HG03175 (cell line): ENCODE data around the gene UGT3A1.
"Not testable (repeated sequence)": the region's sequence is repeated elsewhere in the genome, so short reads cannot be mapped to it uniquely, and the experiment has no call there.

ENCODE experiments used
- ATAC-seq: cut with Tn5 transposase; IDR thresholded peaks from one replicate; pipeline ENCODE4 v1.9.1; 2021; ENCODE audit warnings: mild to moderate bottlenecking, moderate library complexity; ENCODE audit not compliant: unreplicated experiment

Gene UGT3A1, protein sequence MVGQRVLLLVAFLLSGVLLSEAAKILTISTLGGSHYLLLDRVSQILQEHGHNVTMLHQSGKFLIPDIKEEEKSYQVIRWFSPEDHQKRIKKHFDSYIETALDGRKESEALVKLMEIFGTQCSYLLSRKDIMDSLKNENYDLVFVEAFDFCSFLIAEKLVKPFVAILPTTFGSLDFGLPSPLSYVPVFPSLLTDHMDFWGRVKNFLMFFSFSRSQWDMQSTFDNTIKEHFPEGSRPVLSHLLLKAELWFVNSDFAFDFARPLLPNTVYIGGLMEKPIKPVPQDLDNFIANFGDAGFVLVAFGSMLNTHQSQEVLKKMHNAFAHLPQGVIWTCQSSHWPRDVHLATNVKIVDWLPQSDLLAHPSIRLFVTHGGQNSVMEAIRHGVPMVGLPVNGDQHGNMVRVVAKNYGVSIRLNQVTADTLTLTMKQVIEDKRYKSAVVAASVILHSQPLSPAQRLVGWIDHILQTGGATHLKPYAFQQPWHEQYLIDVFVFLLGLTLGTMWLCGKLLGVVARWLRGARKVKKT

DNA sequence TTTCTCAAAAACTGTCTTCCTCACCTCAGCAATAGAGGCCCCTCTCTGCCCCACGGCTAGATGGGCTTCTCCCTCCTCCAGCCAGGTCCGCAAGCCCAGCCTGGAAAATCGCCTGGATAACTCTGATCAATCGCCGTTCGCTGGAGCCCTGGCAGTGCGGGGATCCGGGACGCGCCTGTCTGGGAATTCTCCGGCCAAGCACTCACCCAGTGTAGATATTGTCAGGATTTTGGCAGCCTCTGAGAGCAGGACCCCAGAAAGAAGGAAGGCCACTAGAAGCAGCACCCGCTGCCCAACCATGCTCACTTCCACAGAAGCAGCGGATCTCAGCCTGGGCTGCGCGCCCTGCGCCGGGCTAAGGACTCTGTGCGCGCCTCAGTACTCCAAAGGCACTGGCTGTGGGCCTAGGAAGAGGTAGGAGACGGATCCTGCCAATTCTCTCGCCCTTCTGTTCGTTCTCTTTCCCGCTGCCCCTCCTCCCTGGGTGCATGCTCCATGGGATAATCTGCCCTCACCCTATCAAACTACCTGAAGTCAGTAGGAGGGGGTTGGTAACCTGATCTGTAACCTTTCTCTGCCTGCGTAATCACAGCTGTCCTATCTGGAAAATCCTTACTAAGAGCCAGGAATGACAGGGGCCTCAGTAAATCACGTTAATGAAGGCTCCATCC is at the start of gene UGT3A1:
TSS of gene UGT3A1 (minus strand) at position 450 of the 671 bp plus-strand sequence. CDS start at position 300, 150 bp downstream.
- ATAC-seq = no peak

DNA sequence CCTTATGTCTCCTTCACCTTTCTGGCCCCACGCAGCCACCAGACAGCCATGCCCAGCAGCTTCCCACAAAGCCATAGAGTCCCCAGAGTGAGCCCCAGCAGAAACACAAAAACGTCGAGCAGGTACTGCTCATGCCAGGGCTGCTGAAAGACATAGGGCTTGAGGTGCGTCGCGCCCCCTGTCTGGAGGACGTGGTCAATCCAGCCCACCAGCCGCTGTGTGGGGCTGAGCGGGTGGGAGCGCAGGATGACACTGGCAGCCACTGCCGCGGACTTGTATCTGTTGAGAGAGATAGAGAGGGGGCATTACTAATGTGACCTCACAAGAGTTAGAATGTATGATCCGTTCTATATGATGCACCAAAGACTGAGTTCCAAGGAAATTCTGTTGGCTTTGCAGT is 44.5 kb upstream of the UGT3A1 start:
- no peak for ATAC-seq

DNA sequence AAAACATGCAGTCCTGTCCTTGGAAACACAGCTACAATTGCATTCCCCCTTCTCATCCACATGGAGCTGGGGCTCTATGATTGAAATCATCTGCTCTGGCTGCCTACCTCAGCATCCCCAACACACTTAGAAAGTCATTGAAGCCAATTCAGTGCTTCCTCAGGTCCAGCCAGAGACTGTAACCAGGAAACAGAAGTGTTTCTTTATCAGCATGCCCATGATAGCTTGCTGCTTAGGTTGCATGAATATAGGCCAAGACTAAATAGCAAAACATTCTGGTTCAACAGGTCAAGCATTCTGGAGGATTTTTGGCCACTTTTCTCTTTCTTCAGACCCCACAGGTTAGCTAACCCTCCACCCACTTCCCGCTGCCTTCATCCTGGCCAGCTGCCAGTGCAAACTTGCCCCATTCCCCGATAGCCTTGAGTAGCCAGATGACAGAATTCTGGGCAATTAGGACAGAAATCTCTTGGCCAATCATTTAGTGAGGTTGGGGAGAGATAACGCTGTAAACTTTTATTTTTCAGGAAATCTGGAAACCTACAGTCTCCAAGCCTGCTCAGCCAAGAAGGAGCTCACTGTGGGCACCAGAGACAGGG is 43.4 kb upstream of the UGT3A1 start:
- ATAC-seq = not testable (repeated sequence)

DNA sequence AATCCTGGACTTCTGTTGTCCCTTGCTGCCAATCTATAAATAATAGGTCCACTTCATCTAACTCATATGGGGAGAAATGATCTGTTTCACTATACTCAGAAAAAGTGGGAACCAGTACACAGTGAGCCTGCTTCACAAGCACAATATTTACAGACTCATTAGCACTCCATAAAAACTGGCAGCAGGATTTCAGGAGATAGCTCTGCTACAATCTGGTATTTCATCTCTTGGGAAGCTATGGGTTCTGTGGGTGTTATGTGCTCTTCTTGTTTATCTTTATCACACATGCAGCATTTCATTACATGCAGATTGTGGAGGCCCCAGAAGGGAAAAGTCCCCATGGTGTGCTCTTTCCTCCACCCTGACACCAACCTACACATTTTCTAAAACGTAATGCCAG is 42.3 kb upstream of the UGT3A1 start:
- ATAC-seq = no peak

DNA sequence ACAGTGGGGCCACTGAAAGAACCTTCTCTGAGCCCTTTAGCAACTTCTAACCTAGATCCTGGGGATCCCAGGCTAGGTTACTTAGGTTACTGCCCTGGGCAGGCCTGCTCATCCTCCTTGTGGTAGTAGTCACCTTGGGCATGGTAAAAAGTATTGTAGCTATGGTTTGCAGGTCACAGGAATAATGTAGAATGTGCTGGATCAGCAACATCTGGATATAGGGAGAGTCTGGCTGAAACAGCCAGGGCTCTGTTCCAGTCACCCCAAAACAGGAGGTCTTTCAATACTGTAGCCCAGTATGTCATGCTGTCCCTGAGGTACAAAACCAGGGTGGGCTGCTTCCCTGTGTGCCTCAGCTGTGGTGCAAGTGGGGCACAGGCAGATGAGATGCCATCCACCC is 41.9 kb upstream of the UGT3A1 start:
- ATAC-seq = no peak

DNA sequence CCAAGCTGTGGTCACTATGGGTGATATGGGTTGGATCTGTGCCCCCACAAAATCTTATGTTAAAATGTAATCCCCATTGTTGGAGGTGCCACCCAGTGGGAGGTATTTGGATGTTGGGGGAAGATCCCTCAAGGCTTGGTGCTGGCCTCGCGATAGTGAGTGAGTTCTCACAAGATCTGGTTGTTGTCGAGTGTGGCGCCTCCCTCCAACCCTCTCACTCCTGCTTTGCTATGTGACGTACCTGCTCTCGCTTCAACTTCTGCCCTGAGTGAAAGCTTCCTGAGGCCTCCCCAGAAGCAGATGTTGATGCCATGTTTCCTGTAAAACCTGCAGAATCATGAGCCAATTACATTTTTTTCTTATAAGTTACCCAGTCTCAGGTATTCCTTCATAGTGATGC is 40.0 kb upstream of the UGT3A1 start:
- no peak for ATAC-seq

DNA sequence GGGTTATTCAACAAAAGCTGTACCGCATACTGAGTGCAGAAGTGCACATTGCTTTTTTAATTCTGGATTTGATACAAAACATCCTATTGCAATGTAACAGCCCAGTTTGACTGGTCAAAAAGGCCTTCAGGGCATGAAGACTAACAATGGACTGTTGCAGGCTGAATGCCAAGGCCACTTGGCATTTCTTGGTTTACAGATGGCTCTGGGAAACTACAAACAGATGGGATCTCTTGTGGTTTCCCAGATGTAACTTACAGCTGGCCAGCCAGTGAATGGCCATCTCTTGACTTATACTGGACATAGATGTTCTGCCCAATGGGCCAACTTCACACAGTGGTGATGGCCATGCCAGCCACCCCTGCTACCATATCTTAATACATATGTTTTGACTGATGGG is 38.7 kb upstream of the UGT3A1 start:
- no peak for ATAC-seq

DNA sequence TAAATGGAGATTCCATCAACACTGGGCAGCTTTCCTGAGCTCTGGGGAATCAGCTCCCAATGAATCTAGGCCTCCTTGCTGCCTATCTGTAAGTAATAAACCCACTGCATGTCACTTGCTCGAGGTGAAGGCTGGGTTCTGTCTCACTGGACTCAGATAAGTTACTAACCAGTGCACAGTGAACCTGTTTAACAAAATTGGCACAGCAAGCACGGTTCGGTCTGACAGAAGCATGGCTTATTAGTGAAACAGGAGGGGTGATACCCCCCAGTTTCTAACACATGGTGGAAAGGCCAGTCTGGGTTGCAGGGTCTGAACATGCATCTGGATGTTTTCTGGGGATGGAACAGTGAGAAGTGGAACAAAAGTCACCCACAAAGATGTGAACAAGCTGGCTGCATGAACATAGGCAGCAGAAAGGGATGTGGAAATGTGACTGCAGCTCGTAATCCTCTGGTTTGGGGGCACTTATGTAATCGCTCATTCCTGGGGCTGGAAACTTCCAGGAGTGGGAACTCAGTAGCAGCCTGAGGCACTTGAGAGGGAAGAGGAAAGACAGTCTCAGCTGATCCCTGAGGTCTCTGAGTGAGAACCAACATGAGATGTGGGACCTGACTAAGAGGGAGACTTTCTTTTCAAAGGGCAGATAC is 37.8 kb upstream of the UGT3A1 start:
- ATAC-seq = no peak

DNA sequence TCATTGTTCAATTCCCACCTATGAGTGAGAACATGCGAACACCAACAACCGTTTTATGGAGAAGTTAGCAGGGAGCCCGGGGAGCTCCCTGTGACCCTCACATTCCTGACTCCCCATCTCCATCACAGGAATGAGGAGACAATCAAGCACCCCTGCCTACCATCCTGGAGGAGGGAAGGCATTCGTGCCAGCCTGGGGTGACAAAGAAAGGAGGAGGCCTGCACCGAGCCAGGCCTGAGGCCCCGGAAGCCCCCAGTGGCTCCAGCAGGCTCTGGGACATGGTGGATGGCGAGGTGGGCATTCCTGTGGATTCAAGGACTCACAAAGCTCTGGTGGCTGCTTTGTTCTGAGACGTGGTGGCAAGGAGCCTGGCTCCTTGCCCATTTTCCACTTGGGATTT is 36.5 kb upstream of the UGT3A1 start:
- no peak for ATAC-seq

DNA sequence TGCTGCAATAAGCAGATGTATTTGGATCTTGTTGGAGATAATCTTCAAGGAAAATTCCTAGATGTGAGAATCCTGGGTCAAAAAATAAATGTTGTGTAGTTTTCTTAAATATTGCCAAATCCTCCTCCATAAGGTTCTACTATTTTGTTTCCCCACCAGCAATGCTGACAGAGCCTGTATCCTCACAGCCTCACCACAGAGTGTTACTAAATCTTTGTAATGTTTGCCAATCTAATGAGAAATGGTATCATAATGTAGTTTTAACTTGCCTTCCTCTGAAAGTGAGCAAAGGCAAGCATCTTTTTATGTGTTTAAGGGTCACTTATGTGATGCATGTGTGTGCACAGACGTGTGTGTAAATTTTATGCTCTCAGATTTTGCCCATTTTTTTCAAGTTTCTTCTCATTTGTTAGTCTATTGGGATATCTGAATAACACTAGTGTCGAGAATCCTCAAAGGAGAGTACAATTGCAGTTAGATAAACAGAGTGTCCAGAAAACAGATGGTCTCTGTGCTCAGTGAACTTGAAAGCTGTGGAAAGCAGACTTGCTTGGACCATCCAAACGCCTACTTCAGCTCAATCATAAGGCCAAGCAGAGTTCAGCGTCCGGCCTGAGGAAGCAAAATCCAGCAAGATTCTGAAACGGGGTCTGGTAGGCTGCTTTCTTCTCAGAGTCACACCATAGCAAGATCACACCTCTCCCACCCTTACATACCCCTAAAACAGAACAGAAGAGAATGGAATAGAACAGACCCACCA is 35.7 kb upstream of the UGT3A1 start:
- ATAC-seq = no peak

DNA sequence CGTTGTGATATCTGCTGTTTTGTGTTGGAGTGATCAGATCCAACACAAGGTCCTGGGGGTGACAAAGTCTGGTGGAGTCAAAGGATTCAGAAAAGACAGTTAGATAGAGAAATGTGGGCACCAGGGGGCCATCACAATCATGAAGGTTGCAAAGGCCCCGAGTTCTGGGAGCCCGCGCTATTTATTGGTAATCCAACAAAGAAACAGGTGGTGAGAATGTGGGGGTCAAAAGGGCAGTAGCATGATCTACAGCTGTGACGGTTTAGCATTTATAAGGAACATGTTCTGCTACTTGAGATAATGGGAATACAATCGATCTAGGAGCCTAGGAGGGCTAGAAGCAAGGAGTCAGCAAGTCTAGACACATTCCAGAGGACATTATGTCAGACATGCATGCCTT is 31.1 kb upstream of the UGT3A1 start:
- not testable (repeated sequence) for ATAC-seq

DNA sequence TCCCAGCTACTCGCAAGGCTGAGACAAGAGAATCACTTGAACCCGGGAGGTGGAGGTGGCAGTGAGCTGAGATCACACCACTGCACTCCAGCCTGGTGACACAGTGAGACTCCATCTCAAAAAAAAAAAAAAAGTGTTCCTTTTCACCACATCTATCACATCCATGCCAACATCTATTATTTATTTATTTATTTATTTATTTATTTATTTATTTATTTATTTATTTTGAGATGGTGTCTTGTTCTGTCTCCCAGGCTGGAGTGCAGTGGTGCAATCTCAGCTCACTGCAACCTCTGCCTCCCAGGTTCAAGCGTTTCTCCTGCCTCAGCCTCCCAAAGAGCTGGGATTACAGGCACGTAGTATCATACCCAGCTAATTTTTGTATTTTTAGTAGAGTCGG is 28.4 kb upstream of the UGT3A1 start:
- ATAC-seq = not testable (repeated sequence)

DNA sequence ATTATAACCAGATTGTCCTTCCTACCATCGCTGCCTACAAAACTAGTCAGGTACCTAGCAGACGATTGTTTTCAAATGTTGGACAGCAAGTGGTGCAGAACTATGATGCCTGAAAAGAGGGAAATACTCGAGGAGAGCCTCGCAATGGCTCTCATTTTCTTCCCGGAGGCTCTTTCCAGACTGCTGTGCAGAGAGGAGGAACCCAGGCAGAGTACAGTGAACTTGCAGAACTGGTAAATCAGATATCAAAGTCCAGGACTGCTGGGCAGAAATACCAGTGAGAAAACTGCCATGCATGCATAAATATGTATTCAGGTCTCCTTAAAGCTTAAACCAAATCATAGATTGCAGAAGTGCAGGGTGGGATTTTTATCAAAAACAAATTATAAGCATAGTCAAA is 26.4 kb upstream of the UGT3A1 start:
- no peak for ATAC-seq

DNA sequence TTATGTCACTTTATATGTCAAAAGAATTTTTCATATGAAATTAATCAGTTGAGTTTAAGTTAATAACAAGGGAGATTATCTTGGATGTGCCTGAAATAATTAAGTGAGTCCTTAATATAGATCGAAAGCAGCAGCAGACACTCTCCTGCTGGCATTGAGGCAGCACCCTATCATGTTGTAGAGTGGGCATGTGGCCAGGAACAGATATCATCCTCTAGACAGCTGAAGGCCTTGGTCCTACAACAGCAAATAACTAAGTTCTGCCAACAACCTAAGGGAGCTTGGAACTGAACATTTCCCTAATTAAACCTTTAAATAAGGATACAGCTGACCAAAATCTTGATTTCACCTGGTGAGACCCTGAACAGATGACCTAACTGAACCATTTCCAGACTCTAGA is 25.8 kb upstream of the UGT3A1 start:
- ATAC-seq = no peak

DNA sequence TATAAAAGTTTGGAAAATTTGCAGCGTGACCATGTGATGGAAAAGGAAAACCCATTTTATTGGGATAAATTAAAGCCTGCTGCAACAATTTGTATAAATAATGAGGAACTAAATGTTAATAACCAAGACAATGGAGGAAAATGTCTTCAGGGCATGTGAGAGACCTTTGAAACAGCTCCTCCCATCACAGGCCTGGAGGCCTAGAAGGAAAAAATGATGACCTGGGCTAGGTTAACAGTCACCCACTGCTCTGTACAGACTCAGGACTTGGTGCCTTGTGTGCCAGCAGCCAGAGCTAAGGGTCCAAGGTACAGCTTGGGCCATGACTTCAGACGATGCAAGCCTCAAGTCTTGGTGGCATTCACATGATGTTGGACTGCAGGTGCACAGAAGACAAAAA is 22.0 kb upstream of the UGT3A1 start:
- no peak for ATAC-seq

DNA sequence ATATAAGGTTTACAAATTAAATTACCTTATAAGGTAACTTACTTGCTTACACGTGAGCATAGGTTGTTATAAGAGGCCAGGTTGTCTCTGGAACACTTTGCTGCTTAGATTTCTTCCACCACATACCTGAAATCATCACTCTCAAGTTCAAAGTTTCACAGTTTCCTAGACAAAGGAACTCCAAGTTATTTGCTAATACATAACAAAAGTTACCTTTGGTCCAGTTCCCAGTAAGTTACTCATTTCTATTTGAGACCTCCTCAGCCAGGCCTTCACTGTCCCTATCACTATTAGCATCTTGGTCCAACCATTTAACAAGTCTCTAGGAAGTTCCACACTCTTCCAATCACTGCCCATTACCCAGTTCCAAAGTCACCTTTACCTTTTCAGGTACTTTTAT is 18.5 kb upstream of the UGT3A1 start:
- ATAC-seq = no peak

DNA sequence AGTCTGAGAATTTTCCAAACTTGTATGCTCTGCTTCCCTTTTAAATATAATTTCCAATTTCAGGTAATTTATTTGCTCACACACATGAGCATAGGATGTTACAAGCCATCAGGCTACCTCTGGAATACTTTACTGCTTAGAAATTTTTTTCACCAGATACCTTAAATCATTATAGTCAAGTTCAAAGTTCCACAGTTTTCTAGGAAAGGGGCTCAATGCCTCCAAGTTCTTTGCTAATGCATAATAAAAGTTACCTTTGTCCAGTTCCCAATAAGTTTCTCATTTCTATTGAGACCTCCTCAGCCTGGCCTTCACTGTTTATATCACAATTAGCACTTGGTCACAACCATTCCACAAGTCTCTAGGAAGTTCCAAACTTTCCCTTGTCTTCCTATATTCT is 16.2 kb upstream of the UGT3A1 start:
- ATAC-seq = no peak

DNA sequence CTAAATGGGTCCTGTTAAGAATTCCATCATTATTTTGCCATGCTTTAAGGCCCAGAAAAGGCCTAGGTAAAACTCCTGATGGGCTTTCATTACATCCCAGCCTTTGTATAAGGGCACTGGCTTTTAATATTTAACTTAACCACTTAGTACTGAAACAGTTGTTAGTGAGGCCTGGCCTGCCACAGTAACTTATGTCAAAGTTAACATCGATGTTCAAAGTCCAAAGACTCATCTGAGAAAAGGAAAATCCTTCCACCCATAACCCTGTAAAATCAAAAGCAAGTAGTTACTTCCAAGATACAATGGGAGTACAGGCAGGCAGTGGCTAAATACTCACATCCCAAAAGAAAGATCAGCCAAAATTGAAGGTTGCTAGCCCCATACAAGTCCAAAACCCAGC is 15.0 kb upstream of the UGT3A1 start:
- no peak for ATAC-seq

DNA sequence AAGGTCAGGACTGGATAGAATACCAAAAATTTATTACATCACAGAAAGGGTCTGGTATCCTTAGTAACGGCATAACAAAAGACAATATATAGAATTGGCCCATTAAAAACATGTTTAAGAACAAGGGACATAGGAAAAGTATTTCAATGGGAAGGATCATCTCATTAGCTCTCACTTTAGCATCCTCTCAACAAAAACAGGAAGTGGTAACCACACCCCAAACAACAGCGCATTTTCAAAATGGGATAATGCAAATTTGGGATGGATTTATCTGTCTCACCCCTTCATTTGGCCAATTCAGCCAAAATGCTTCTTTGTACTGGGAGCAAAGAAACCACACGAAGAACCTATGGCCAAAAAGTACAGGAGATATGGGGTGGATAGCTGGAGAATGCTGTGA is 9.8 kb upstream of the UGT3A1 start:
- no peak for ATAC-seq

DNA sequence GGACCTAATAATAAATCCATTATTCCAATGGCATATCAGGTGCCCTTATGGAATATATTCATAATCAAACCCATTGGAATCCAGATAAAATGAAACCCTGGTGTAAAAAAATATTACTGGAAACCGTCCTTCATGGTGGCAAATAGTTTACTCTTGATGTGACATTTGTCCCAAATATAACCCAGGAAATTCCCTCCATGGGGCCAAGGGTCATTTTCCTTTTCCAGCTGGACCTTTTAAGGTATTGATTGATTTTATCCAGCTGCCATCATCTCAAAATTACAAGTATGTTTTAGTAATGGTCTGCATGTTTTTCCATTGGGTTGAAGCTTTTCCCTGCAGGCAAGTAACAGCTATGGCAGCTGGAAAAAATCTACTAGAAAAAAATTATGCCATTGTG is 8.4 kb upstream of the UGT3A1 start:
- ATAC-seq = no peak

DNA sequence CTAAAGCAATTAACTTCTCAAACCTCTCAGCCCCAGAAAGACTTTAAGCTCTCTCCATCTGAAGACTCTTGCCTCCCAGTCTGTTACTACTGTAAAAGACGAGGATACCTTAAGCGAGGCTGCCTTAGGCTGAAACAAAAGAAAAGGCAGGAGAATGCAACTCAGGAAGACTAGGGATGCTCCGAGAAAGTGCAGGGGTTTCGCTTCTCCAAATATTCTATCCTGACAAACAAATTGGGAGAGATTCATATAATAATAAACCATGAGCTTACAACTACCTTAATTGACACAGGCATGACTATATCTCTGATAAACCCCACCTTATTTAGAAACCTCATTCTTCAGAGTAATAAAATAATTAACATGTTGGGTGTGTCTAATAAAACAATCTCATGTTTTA is 4.9 kb upstream of the UGT3A1 start:
- no peak for ATAC-seq
